ENCODE data around the gene SPOCK1.

The SPOCK1 gene

DNA sequence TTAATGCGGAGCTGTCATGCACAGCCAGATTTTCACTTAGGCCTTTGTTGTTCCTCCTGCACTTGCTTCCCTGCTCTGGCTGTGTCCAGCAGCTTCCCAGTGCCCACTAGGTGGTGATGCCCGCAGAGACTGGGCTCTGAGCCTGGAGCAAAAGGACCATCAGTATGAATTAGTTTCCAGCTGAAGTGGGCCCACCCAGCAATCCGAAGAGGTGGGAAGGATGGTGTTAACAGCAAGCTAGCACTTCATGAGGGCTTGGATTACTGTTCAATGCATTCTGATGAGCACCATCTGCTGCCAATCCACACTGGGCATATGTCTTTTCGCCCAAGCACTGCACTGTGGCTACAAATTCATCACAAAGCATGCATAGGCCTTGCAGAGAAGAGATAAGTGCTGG, 459.1 kb downstream of the SPOCK1 start:
- peak; percentile 69 for DNase-seq

GRCh38 chr5:137037848-137038247, 461.3 kb downstream of the SPOCK1 start:
- no peak for DNase-seq

DNA sequence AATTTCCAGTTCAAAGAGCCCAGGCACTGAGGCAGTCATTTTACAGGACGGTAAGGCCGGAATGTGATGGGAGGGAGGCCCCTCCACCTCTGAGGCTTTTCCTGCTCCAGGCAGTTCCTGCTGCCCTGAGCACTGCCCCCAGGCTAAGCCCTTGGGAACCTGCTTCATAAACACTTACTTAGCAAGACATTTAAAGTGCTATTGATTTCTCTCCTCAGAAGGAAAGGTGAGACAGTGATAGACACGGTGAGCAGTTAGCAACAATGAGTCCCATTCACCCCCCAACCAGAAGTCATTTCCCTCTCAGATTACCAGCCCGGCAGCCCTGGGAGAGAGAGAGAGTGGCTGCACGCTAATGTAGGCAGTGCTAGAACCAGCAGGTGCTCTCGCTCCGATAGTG, 462.5 kb downstream of the SPOCK1 start:
- DNase-seq = no peak

- no peak for DNase-seq
Observed at GRCh38 chr5:137035480-137035878, 463.6 kb downstream of the SPOCK1 start.

GRCh38 chr5:137034764-137035479, 464.2 kb downstream of the SPOCK1 start:
- DNase-seq = no peak

GRCh38 chr5:137034213-137034612, 464.9 kb downstream of the SPOCK1 start:
- no peak for DNase-seq

DNA sequence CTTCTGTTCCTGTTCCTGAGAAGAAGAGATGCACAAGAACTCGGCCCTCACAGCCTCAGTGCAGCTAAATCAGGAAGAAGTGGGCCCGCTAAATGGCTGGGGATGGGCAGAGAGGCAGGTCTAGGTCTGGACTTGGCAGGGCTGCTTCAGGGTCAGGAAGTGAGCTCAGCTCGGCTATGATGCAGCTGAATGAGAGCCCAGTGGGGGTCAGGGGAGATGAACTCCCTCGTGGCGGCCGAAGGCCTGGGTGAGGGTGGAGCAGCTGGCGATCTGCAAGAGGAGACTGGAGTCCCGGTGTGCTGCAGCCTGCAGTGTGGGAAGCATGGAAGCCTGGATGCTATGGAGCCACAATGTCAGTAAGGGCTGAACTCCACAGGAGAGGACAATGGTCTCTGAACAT, 466.2 kb downstream of the SPOCK1 start:
- no peak for DNase-seq

DNA sequence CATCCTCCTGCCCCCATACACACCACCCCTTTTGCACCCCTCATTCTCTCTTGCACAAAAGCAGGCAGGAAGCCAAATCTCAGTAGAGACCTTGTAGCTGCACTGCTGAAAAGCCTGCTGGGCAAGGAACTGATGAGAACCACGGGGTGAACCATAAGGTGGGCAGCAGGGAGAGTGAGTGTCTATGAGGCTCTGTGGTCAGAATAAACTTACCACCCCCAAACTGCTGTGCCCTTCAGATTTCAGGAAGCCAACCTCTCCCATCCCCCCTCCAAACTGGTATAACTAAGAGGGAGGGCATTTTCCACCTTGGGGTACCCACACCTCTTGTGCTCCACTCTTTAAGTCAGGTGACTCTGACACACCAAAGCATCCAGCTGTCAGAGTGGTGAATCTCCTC, 471.4 kb downstream of the SPOCK1 start:
- no peak for DNase-seq

- no peak for DNase-seq
Observed at GRCh38 chr5:137026296-137026695, 472.8 kb downstream of the SPOCK1 start.

DNA sequence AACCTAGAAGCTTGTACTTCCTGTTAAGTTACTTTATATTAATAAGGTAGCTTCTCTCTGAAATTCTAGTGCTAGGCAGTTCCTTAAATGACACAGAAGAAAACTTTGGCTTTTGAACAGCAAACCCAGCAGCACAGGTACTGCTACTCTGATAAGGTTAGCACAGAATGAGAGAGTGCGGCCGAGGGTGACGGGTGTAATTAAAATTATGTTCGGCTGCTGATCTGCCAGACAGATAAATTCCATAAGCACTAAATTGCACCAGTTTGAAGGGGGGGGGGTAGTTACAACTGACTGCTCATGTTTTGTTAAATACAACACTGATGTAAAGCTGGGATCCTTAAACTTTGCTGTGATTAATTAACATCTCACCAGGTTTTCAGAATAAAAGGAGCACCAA, 475.1 kb downstream of the SPOCK1 start:
- DNase-seq = no peak

DNA sequence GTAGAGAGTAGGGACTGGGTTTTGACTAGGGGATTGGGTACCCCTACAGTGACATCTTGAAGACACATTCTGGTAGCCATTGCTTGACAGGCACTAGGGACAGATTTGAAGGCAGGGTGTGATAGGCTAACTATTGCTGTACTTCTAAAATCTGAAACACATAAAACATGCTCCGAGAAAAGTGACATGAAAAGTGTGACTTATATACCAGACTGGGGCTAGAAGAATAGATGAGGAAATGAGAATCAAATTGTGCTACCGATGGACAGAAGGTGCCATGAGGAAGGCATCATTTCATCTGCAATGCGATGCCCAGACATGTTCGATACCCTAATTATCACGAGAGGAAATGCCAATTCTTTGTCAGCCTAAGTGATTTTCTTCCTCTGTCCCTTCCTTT, 475.8 kb downstream of the SPOCK1 start:
- DNase-seq = no peak

DNA sequence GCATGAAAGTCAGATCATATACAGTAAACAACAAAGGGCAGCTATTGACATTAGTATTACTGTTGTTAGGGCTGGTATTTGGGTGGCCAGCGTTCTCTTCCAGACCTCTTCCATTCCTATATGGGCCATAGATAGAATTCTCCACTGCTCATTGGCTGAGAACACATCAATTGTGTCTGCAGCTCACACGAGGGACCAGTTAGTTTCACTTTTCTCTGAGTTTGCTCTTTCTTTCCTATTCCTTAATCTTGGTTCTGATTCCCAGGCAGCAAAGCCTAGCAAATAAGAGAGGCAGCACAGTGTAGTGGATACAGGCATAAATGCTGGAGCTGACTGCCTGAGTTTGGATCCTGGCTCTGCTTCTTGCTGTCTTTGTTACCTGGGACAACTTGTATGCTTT, 476.4 kb downstream of the SPOCK1 start:
- DNase-seq = no peak

GRCh38 chr5:137022043-137022442, 477.1 kb downstream of the SPOCK1 start:
- DNase-seq = peak; percentile 79

- DNase-seq = no peak
Observed at GRCh38 chr5:137019229-137019628, 479.9 kb downstream of the SPOCK1 start.

DNA sequence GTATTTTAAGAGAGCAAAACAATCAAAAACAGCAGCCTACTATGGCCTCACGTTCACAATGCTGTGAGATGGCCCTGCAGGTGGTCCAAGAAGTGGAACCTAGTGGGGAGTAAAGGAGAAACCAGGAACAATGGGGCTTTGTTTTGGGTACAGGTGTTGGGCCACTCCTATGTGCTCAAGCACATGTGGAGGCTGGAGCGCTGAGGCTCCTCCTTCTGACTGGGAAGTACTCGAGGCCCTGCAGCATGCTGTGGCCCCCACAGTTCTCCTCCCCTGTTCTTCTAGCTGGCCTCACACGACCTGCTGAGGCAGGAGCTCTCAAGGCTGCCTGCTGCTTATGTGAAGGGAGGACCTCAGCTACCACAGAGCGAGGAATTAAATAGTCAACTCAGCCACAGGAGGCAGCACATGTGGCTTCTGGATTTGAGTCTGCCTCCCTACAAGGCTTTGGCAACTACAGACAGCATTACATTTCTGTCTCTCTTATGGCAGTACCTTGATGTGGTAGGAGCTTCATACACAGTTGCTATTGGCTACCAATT, 482.3 kb downstream of the SPOCK1 start:
- DNase-seq = peak; percentile 24

GRCh38 chr5:137015540-137016116, 483.5 kb downstream of the SPOCK1 start:
- DNase-seq = no peak

- no peak for DNase-seq
Observed at GRCh38 chr5:137014731-137015130, 484.4 kb downstream of the SPOCK1 start.

DNA sequence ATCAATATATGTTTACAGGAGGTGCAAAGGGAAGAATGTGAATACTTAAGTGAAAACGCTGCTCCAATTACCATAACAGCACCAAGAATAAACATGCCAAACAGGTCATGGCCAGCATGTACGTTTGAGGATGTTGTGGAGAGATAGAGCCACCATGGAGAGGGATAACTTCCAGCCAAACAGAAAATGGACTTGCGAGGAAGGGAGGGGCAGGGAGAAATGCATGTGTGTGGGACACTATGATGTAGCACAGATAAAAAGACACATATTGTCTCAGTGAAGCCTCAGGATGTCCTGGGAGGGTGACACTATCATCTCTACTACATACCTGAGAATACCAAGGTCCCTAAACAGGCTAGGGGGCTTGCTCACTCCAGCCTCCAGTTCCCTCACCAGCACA, 488.9 kb downstream of the SPOCK1 start:
- DNase-seq = no peak

- DNase-seq = no peak
Observed at GRCh38 chr5:137004279-137004678, 494.8 kb downstream of the SPOCK1 start.

DNA sequence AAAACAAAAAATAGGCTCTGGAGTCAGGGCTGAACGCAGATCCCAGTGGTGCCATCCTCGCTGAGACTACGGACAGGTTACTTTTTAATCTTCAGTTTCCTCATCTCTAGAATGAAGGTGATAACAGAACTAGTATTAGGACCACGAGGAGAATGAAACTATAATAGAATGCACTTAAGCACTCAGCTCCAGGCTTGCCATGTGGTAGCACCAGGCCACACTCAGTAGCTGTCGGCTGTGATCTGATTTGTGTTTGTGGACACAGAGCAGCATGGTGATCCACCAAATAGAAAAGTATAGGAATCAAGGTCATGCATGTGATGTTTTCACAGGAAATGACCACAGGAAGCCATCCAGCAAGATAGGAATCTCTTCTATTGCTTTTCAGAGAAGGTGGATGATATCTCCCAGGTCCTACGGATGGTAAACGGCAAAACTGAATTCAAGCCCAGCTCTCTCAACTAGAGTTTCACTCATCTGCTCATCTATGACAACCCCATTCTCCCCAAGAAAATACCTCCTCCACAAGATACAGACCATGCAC, 498.0 kb downstream of the SPOCK1 start:
- no peak for DNase-seq

- DNase-seq = no peak
Observed at GRCh38 chr5:136999787-137000186, 499.3 kb downstream of the SPOCK1 start.

DNA sequence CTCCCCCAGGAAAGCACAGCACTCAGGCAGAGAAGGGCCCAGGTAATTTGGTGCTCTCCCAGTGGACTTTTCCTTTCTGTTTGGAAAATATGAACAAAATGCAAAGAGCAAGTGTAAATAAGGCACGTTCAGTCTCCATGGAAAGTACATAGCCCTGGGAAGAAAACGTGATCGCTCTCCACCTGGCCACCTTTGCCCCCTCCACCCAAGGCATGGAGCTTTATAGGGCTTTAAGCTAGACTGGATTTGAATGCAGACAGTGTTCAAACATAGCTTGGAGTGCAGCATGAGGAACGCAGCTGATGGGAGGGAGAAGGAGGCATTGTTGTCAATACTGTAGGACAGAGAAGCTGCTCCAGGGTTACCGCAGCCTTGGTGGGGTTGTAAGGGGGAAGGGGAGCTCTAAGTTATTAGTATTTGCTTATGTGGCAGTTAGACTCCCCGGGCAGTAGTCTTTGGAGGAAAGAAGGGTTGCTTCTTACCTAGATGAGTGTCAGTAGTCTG, 500.2 kb downstream of the SPOCK1 start:
- DNase-seq = no peak

GRCh38 chr5:136994154-136994553, 505.0 kb downstream of the SPOCK1 start:
- no peak for DNase-seq

- DNase-seq = no peak
Observed at GRCh38 chr5:136992796-136993489, 506.2 kb downstream of the SPOCK1 start.
